Measurements from ENCODE around the gene DNAL1. TPM values are rescaled to one million over a fixed set of nuclear protein-coding genes. Genes with fewer than 3 reads are reported as not detected.
A peak's percentile ranks its signal among the peaks of the same experiment; 100 is the strongest.

Gene DNAL1
- total RNA-seq, 1 experiment from 2014 or later: 15.2 TPM

GRCh38 chr14:73736842-73737241, 92.1 kb downstream of the DNAL1 start:
- no TSS peak for BruUV-seq (replicated peaks)
- Mint-ChIP-seq H3K27me3 (ENCODE audit: unreplicated experiment) (no peaks in the 10 kb centered on the region), H3K27ac (ENCODE audit: unreplicated experiment) (no peak overlapping the region), H3K9me3 (ENCODE audit: low read depth, unreplicated experiment) (no peaks in the 10 kb centered on the region), H3K36me3 (ENCODE audit: insufficient read depth, unreplicated experiment) (peaks cover 50% of the 10 kb centered on the region), H3K4me3 (ENCODE audit: low read depth, unreplicated experiment) (no peak overlapping the region), H3K4me1 (ENCODE audit: low read depth, unreplicated experiment) (peaks cover 5% of the 10 kb centered on the region)
- CTCF ChIA-PET: interaction anchor here (0.6 kb wide), 1 partner anchor 1180 kb away, joined by 5 read pairs; no protein-coding TSS in a partner anchor
- DNase-seq: no peak
- no peak for TF ChIP-seq CTCF (IDR thresholded peaks at IDR 0.05; ENCODE audit: unreplicated experiment)
- intact Hi-C loops (cut with micrococcal nuclease; ENCODE audit: unreplicated experiment): no loop called here

- Mint-ChIP-seq H3K4me3 (ENCODE audit: low read depth, unreplicated experiment) (no peak overlapping the region), H3K27me3 (ENCODE audit: unreplicated experiment) (no peaks in the 10 kb centered on the region), H3K27ac (ENCODE audit: unreplicated experiment) (no peak overlapping the region), H3K4me1 (ENCODE audit: low read depth, unreplicated experiment) (peaks cover 23% of the 10 kb centered on the region), H3K36me3 (ENCODE audit: insufficient read depth, unreplicated experiment) (peaks cover 49% of the 10 kb centered on the region), H3K9me3 (ENCODE audit: low read depth, unreplicated experiment) (no peaks in the 10 kb centered on the region)
- BruUV-seq (replicated peaks): no TSS peak
- no peak for TF ChIP-seq CTCF (IDR thresholded peaks at IDR 0.05; ENCODE audit: unreplicated experiment)
- CTCF ChIA-PET: no interaction called here
- DNase-seq: no peak
- intact Hi-C loops (cut with micrococcal nuclease; ENCODE audit: unreplicated experiment): no loop called here
Observed at GRCh38 chr14:73738518-73739173, 93.9 kb downstream of the DNAL1 start.

GRCh38 chr14:73739174-73739898, 94.5 kb downstream of the DNAL1 start:
- no peak for TF ChIP-seq CTCF (IDR thresholded peaks at IDR 0.05; ENCODE audit: unreplicated experiment)
- CTCF ChIA-PET: no interaction called here
- Mint-ChIP-seq H3K9me3 (ENCODE audit: low read depth, unreplicated experiment) (no peaks in the 10 kb centered on the region), H3K27me3 (ENCODE audit: unreplicated experiment) (no peaks in the 10 kb centered on the region), H3K27ac (ENCODE audit: unreplicated experiment) (no peak overlapping the region), H3K36me3 (ENCODE audit: insufficient read depth, unreplicated experiment) (peaks cover 49% of the 10 kb centered on the region), H3K4me1 (ENCODE audit: low read depth, unreplicated experiment) (peaks cover 30% of the 10 kb centered on the region), H3K4me3 (ENCODE audit: low read depth, unreplicated experiment) (peak overlapping the region; percentile 57)
- BruUV-seq (replicated peaks): TSS peak; percentile 32
- intact Hi-C loops (cut with micrococcal nuclease; ENCODE audit: unreplicated experiment): no loop called here
- no peak for DNase-seq

GRCh38 chr14:73739899-73740617, 95.3 kb downstream of the DNAL1 start:
- peaks cover 42% of the 10 kb centered on the region for H3K36me3 Mint-ChIP-seq (ENCODE audit: insufficient read depth, unreplicated experiment)
- CTCF ChIA-PET: interaction anchor here (0.5 to 3.1 kb wide), 5 partner anchors 10 to 78 kb away, joined by 4 to 23 read pairs (median 13); no protein-coding TSS in a partner anchor
- no TSS peak for BruUV-seq (replicated peaks)

More at GRCh38 chr14:73739899-73740617, 95.3 kb downstream of the DNAL1 start:
- no peaks in the 10 kb centered on the region for H3K9me3 Mint-ChIP-seq (ENCODE audit: low read depth, unreplicated experiment)
- no peak for TF ChIP-seq CTCF (IDR thresholded peaks at IDR 0.05; ENCODE audit: unreplicated experiment)
- intact Hi-C loops (cut with micrococcal nuclease; ENCODE audit: unreplicated experiment): loop anchor here (2.0 to 5.0 kb wide), 2 partner anchors 15 to 87 kb away; no protein-coding TSS in a partner anchor
- H3K4me1 Mint-ChIP-seq (ENCODE audit: low read depth, unreplicated experiment): peaks cover 37% of the 10 kb centered on the region
- peak overlapping the region; percentile 57 for H3K4me3 Mint-ChIP-seq (ENCODE audit: low read depth, unreplicated experiment)
- peak overlapping the region; percentile 94 for H3K27ac Mint-ChIP-seq (ENCODE audit: unreplicated experiment)
- no peak for DNase-seq
- no peaks in the 10 kb centered on the region for H3K27me3 Mint-ChIP-seq (ENCODE audit: unreplicated experiment)

All from Calu3 (cell line).